Glutamatergic neuron (in vitro differentiated cells): ENCODE measurements around the gene GALNT12. TPM values are rescaled to one million over a fixed set of nuclear protein-coding genes. Genes with fewer than 3 reads are reported as not detected.

ENCODE experiments used
- DNase-seq: peaks from one replicate; pipeline ENCODE4 v3.0.0; 2022
- H3K27ac Mint-ChIP-seq: one replicate; pipeline ENCODE4 v1.8.0; 2020; ENCODE audit warnings: mild to moderate bottlenecking, mixed read lengths, inconsistent platforms; ENCODE audit not compliant: unreplicated experiment
- H3K27me3 Mint-ChIP-seq: one replicate; pipeline ENCODE4 v1.8.0; 2020; ENCODE audit warnings: mild to moderate bottlenecking, moderate library complexity, mixed read lengths, inconsistent platforms; ENCODE audit not compliant: unreplicated experiment
- H3K36me3 Mint-ChIP-seq: one replicate; pipeline ENCODE4 v1.8.0; 2020; ENCODE audit warnings: mild to moderate bottlenecking, mixed read lengths, inconsistent platforms; ENCODE audit not compliant: unreplicated experiment
- H3K4me1 Mint-ChIP-seq: one replicate; pipeline ENCODE4 v1.8.0; 2020; ENCODE audit warnings: mild to moderate bottlenecking, low read depth, mixed read lengths, inconsistent platforms; ENCODE audit not compliant: unreplicated experiment
- H3K4me3 Mint-ChIP-seq: one replicate; pipeline ENCODE4 v1.8.0; 2020; ENCODE audit warnings: mild to moderate bottlenecking, mixed read lengths, inconsistent platforms; ENCODE audit not compliant: unreplicated experiment
- H3K9me3 Mint-ChIP-seq: one replicate; pipeline ENCODE4 v1.8.0; 2020; ENCODE audit warnings: mild to moderate bottlenecking, moderate library complexity, mixed read lengths, inconsistent platforms; ENCODE audit not compliant: unreplicated experiment
- total RNA-seq: library from RNA; stranded (reverse); fragmentation: NEBNext Ultra II Directional; extraction: Animal tissue kit (Norgen Biotek cat#: 25700); gene quantifications from one replicate; pipeline ENCODE4 v1.2.1, GENCODE V29; 2021; ENCODE audit not compliant: unreplicated experiment
- TF ChIP-seq, protein P1 (sequence below): fragments of 200-600 bp; sonication (generic); IDR thresholded peaks from one replicate; pipeline ENCODE4 v1.5.0; 2021; ENCODE audit not compliant: partially characterized antibody, unreplicated experiment

The GALNT12 gene
- total RNA-seq, 1 donor from 2014 or later = 2.7 TPM

DNA sequence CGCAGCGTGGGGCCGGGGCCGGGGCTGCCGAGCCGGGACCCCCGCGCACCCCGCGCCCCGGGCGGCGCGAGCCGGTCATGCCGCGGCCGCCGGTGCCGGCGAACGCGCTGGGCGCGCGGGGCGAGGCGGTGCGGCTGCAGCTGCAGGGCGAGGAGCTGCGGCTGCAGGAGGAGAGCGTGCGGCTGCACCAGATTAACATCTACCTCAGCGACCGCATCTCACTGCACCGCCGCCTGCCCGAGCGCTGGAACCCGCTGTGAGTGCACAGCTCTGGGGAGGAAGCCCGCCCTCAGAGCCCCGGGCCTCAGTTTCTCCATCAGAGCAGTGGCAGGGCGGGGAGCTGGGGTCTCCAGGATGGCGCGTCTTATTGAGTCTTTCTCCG, 335 bp downstream of the GALNT12 start:
- Mint-ChIP-seq H3K27ac (no peak overlapping the region), H3K27me3 (no peaks in the 10 kb centered on the region), H3K36me3 (no peaks in the 10 kb centered on the region), H3K4me1 (peaks cover 12% of the 10 kb centered on the region), H3K4me3 (peak overlapping the region; percentile 83), H3K9me3 (peaks cover 2% of the 10 kb centered on the region)
- peak; percentile 62 for DNase-seq
- TF ChIP-seq, protein P1, sequence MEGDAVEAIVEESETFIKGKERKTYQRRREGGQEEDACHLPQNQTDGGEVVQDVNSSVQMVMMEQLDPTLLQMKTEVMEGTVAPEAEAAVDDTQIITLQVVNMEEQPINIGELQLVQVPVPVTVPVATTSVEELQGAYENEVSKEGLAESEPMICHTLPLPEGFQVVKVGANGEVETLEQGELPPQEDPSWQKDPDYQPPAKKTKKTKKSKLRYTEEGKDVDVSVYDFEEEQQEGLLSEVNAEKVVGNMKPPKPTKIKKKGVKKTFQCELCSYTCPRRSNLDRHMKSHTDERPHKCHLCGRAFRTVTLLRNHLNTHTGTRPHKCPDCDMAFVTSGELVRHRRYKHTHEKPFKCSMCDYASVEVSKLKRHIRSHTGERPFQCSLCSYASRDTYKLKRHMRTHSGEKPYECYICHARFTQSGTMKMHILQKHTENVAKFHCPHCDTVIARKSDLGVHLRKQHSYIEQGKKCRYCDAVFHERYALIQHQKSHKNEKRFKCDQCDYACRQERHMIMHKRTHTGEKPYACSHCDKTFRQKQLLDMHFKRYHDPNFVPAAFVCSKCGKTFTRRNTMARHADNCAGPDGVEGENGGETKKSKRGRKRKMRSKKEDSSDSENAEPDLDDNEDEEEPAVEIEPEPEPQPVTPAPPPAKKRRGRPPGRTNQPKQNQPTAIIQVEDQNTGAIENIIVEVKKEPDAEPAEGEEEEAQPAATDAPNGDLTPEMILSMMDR = no peak

DNA sequence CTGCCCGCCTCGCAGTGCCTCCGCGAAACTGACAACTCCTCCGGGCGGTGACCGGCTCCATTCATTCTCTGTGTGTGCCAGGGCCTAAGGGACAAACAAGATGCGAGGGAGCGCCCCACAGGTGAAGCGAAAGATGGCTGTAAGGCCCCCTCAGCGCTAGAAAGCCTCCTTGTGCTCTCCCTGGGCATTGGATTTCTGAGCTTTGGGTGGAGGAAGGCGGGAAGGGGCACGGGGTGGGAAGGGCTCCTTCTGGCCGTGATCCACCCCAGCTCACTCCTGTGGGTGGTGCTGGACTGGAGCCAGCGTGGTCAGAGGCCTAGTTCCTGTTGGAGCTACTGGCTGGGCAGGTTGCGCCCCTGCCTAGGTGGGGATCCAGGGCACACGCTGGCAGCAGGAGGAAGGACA, 943 bp downstream of the GALNT12 start:
- H3K4me3 Mint-ChIP-seq = peak overlapping the region; percentile 83
- H3K27me3 Mint-ChIP-seq = no peaks in the 10 kb centered on the region
- TF ChIP-seq, protein P1 = no peak
- H3K27ac Mint-ChIP-seq = no peak overlapping the region
- peaks cover 9% of the 10 kb centered on the region for H3K4me1 Mint-ChIP-seq
- no peaks in the 10 kb centered on the region for H3K36me3 Mint-ChIP-seq
- peaks cover 2% of the 10 kb centered on the region for H3K9me3 Mint-ChIP-seq
- DNase-seq = no peak

- H3K27me3 Mint-ChIP-seq = no peaks in the 10 kb centered on the region
- H3K36me3 Mint-ChIP-seq = no peaks in the 10 kb centered on the region
- no peak overlapping the region for H3K27ac Mint-ChIP-seq
- no peak for DNase-seq
- H3K9me3 Mint-ChIP-seq = peaks cover 2% of the 10 kb centered on the region
- peaks cover 8% of the 10 kb centered on the region for H3K4me1 Mint-ChIP-seq
- TF ChIP-seq, protein P1 = no peak
- peak overlapping the region; percentile 83 for H3K4me3 Mint-ChIP-seq
Observed at GRCh38 chr9:98808875-98809274, 1.4 kb downstream of the GALNT12 start.

GRCh38 chr9:98809311-98810101, 2.0 kb downstream of the GALNT12 start:
- DNase-seq = no peak
- Mint-ChIP-seq H3K36me3 (no peaks in the 10 kb centered on the region), H3K4me3 (peak overlapping the region; percentile 69), H3K27ac (no peak overlapping the region), H3K4me1 (peaks cover 8% of the 10 kb centered on the region), H3K9me3 (peaks cover 2% of the 10 kb centered on the region), H3K27me3 (no peaks in the 10 kb centered on the region)
- TF ChIP-seq, protein P1 = no peak

DNA sequence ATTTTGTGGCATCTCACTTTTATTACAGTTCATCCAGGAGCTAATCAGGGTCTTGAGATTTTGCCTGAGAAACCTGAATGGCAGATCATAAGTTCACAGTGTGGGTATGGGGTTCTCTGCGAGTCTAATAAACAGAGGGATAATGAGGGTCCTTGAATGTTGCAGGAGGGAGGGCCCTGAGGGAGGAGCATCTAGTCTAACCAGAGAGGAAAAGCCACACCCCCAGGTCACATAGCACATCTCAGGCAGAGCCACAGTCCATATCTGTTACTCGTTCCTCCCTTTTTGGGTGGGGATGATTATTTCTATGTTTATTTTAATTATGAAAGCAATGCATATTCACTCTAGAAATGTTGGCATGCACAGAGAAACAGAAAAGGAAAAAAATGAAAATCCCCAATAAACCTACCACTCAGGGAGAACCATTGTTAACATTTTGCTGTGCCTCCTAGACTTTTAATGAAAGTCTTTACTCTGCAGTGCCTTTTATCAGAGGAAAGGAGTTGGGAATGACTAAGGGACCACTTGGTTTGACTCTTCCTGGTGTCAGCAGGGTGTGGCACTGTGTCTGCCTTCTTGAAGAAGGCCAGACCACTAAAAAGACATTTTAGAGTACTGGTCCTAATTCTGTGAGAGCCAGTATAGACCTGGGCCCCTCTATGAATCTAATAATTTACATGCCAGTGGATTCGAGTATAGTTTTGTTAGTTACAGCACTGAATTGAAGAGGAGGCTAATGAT, 2.8 kb downstream of the GALNT12 start:
- peaks cover 2% of the 10 kb centered on the region for H3K9me3 Mint-ChIP-seq
- no peak for DNase-seq
- no peaks in the 10 kb centered on the region for H3K36me3 Mint-ChIP-seq
- TF ChIP-seq, protein P1 = no peak
- H3K27ac Mint-ChIP-seq = no peak overlapping the region
- no peak overlapping the region for H3K4me3 Mint-ChIP-seq
- H3K4me1 Mint-ChIP-seq = peaks cover 8% of the 10 kb centered on the region
- no peaks in the 10 kb centered on the region for H3K27me3 Mint-ChIP-seq
